IMR-90 (cell line): ENCODE measurements around the gene CPLX4. TPM values are rescaled to one million over a fixed set of nuclear protein-coding genes. Genes with fewer than 3 reads are reported as not detected.
"Not testable (repeated sequence)": the region's sequence is repeated elsewhere in the genome, so short reads cannot be mapped to it uniquely, and the experiment has no call there.

Experiments
- ATAC-seq: fragments of 200-7000 bp; cut with Tn5 transposase; 2 replicates; pipeline ENCODE4 v1.9.1; 2020; ENCODE audit warnings: low read depth, mild to moderate bottlenecking, moderate library complexity
- BruUV-seq: library from RNA; stranded (reverse); fragments of 400-500 nt; replicated peaks from 2 replicates; lab custom pipeline; 2021; lab: Mats Ljungman, UMichigan
- CTCF ChIA-PET: fragments of 300-600 bp; formaldehyde crosslinking; extraction: SDS; loops from one replicate; lab custom pipeline; 2021; ENCODE audit warnings: antibody characterized with exemption; lab: Yijun Ruan, JAX
- POLR2A ChIA-PET: fragments of 300-600 bp; sonication (Branson Sonifier 250); formaldehyde crosslinking; loops from one replicate; lab custom pipeline; 2022; ENCODE audit warnings: antibody characterized with exemption; ENCODE audit not compliant: unreplicated experiment; lab: Charles Lee
- DNase-seq: peaks from one replicate; pipeline ENCODE4 v3.0.0; 2013
- H2AFZ ChIP-seq: replicated peaks from 2 replicates; pipeline ENCODE3; 2013; ENCODE audit warnings: low read length, mild to moderate bottlenecking; ENCODE audit not compliant: poor library complexity
- H2AK5ac ChIP-seq: 2 replicates; pipeline ENCODE4 v1.6.1; 2013; ENCODE audit warnings: low read depth, low read length, inconsistent platforms
- H2AK9ac ChIP-seq: replicated peaks from 2 replicates; pipeline ENCODE3; 2013; ENCODE audit warnings: mild to moderate bottlenecking, low read depth, low read length, moderate library complexity; ENCODE audit not compliant: poor library complexity
- H2BK120ac ChIP-seq: 2 replicates; pipeline ENCODE4 v1.6.1; 2013; ENCODE audit warnings: low read depth, low read length, inconsistent platforms
- H2BK15ac ChIP-seq: 3 replicates; pipeline ENCODE4 v1.6.1; 2013; ENCODE audit warnings: low read depth, low read length, inconsistent platforms
- H2BK20ac ChIP-seq: 2 replicates; pipeline ENCODE4 v1.6.1; 2013; ENCODE audit warnings: low read depth, mild to moderate bottlenecking, inconsistent platforms, low read length, moderate library complexity
- H2BK5ac ChIP-seq: 2 replicates; pipeline ENCODE4 v1.6.1; 2013; ENCODE audit warnings: mild to moderate bottlenecking, low read depth, low read length, inconsistent platforms; ENCODE audit not compliant: poor library complexity, severe bottlenecking
- H3K14ac ChIP-seq: replicated peaks from 2 replicates; pipeline ENCODE4 v1.6.1; 2013; ENCODE audit warnings: low read depth, low read length, inconsistent platforms
- H3K18ac ChIP-seq: 2 replicates; pipeline ENCODE4 v1.6.1; 2013; ENCODE audit warnings: low read depth, low read length, control low read depth
- H3K23ac ChIP-seq: 2 replicates; pipeline ENCODE4 v1.6.1; 2013; ENCODE audit warnings: low read depth, low read length, inconsistent platforms
- H3K27ac ChIP-seq: 2 replicates; pipeline ENCODE4 v1.5.1; 2013; ENCODE audit warnings: mild to moderate bottlenecking, control low read depth, low read length; ENCODE audit not compliant: insufficient read depth
- H3K27me3 ChIP-seq: 2 replicates; pipeline ENCODE4 v1.6.1; 2013; ENCODE audit warnings: low read length; ENCODE audit not compliant: control insufficient read depth, insufficient read depth
- H3K36me3 ChIP-seq: 2 replicates; pipeline ENCODE4 v1.6.1; 2013; ENCODE audit warnings: low read length, mixed read lengths; ENCODE audit not compliant: control insufficient read depth, insufficient read depth
- H3K4ac ChIP-seq: 2 replicates; pipeline ENCODE4 v1.6.1; 2013; ENCODE audit warnings: low read depth, low read length, inconsistent platforms
- H3K4me1 ChIP-seq: 2 replicates; pipeline ENCODE4 v1.6.1; 2013; ENCODE audit warnings: low read length, mixed read lengths; ENCODE audit not compliant: control insufficient read depth, insufficient read depth
- H3K4me2 ChIP-seq: 2 replicates; pipeline ENCODE4 v1.6.1; 2013; ENCODE audit warnings: low read depth, mild to moderate bottlenecking, control low read depth, low read length, moderate library complexity
- H3K4me3 ChIP-seq: 2 replicates; pipeline ENCODE4 v1.5.1; 2013; ENCODE audit warnings: low read depth, mild to moderate bottlenecking, control low read depth, low read length, moderate library complexity; ENCODE audit not compliant: insufficient read depth
- H3K56ac ChIP-seq: 2 replicates; pipeline ENCODE4 v1.6.1; 2013; ENCODE audit warnings: low read length, inconsistent platforms; ENCODE audit not compliant: insufficient read depth; ENCODE audit errors: extremely low read depth
- H3K79me1 ChIP-seq, 2 experiments: 2 replicates each; pipeline ENCODE4 v1.6.1; 2013; ENCODE audit warnings: low read length in 2 of 2, inconsistent platforms in 1 of 2, low read depth in 1 of 2
- H3K9ac ChIP-seq: 2 replicates; pipeline ENCODE4 v1.6.1; 2013; ENCODE audit warnings: low read depth, low read length, control low read depth
- H3K9me1 ChIP-seq: 2 replicates; pipeline ENCODE4 v1.6.1; 2013; ENCODE audit warnings: low read length, inconsistent platforms; ENCODE audit not compliant: insufficient read depth
- H3K9me3 ChIP-seq: 2 replicates; pipeline ENCODE4 v1.6.1; 2013; ENCODE audit warnings: low read length; ENCODE audit not compliant: control insufficient read depth, insufficient read depth
- H4K20me1 ChIP-seq: 2 replicates; pipeline ENCODE4 v1.6.1; 2013; ENCODE audit warnings: low read length, inconsistent platforms; ENCODE audit not compliant: insufficient read depth
- H4K5ac ChIP-seq: 2 replicates; pipeline ENCODE4 v1.6.1; 2013; ENCODE audit warnings: mild to moderate bottlenecking, low read depth, low read length, control low read depth
- H4K8ac ChIP-seq, 2 experiments: 2 replicates each; pipeline ENCODE4 v1.6.1; 2013; ENCODE audit warnings: low read depth in 2 of 2, low read length in 2 of 2, control low read depth in 1 of 2, inconsistent platforms in 1 of 2
- H4K91ac ChIP-seq: 2 replicates; pipeline ENCODE4 v1.6.1; 2013; ENCODE audit warnings: low read depth, low read length, inconsistent platforms; ENCODE audit not compliant: insufficient read depth
- WGBS, 2 experiments: methylation state at CpG; one replicate each; pipeline versions ENCODE4 v1.1.5 to v1.1.7; 2013; ENCODE audit warnings: missing lambda C conversion rate in 2 of 2; ENCODE audit not compliant: insufficient read length in 1 of 2; ENCODE audit errors: extremely low coverage in 2 of 2; 5-methylcytosine and 5-hydroxymethylcytosine counted together
- dilution Hi-C: fragments of 300-500 bp; cut with HindIII; formaldehyde crosslinking; loops from one replicate; pipeline ENCODE4 v1.14.3; 2018; ENCODE audit warnings: low sequenced_read_pairs; ENCODE audit not compliant: unreplicated experiment
- in situ Hi-C: fragments of 300-500 bp; cut with MboI; formaldehyde crosslinking; loops from 3 replicates; pipeline ENCODE4 v1.14.3; 2019; ENCODE audit warnings: low sequenced_read_pairs, inconsistent platforms, mixed read lengths
- intact Hi-C: fragments of 100-400 bp; cut with micrococcal nuclease; formaldehyde crosslinking; loops from 2 replicates; pipeline ENCODE4 v1.10.0; 2022
- polyA plus RNA-seq, 3 experiments: library from polyadenylated mRNA; depleted of rRNA; stranded (reverse); fragments of >200 nt; gene quantifications; 2 replicates each; pipeline ENCODE4 v1.2.3, GENCODE V29; 2012; ENCODE audit warnings: low replicate concordance in 1 of 3
- total RNA-seq: library from RNA; depleted of rRNA; stranded (reverse); fragments of >200 nt; gene quantifications from 2 replicates; pipeline ENCODE4 v1.2.3, GENCODE V29; 2012

The CPLX4 gene
- total and polyA plus RNA-seq, 2 of the 4 experiments (the other 2 are of a cell fraction): not detected

- CTCF ChIA-PET, H2AK5ac ChIP-seq, H2AFZ ChIP-seq, H3K36me3 ChIP-seq, H2BK5ac ChIP-seq, H2BK120ac ChIP-seq, H4K91ac ChIP-seq, H3K4me1 ChIP-seq, H4K5ac ChIP-seq, H4K20me1 ChIP-seq, intact Hi-C loops, H3K18ac ChIP-seq, H3K79me1 ChIP-seq, H3K14ac ChIP-seq, H2BK20ac ChIP-seq, dilution Hi-C loops, H3K4me3 ChIP-seq, BruUV-seq, H3K27ac ChIP-seq, H3K4ac ChIP-seq, ATAC-seq, in situ Hi-C loops, H2BK15ac ChIP-seq, H3K9me1 ChIP-seq, H3K4me2 ChIP-seq, H3K56ac ChIP-seq, DNase-seq, POLR2A ChIA-PET, H2AK9ac ChIP-seq, H3K23ac ChIP-seq, H3K9ac ChIP-seq, H4K8ac ChIP-seq: not testable (repeated sequence)
- WGBS, 2 experiments: no CpG with 5 or more reads among the region's 3 CpGs
- Histone ChIP-seq H3K27me3 (peaks cover 40% of the 10 kb centered on the region), H3K9me3 (peaks cover 12% of the 10 kb centered on the region; the same call in 1 of the 2 replicates)
Measured at GRCh38 chr18:59261842-59262241, 56.6 kb downstream of the CPLX4 start.

- H2AFZ ChIP-seq, intact Hi-C loops, H4K20me1 ChIP-seq, H3K9ac ChIP-seq, H2BK5ac ChIP-seq, H3K36me3 ChIP-seq, H3K4me2 ChIP-seq, DNase-seq, H4K91ac ChIP-seq, H3K4me3 ChIP-seq, H2BK20ac ChIP-seq, ATAC-seq, H3K18ac ChIP-seq, in situ Hi-C loops, H3K9me3 ChIP-seq, H3K27ac ChIP-seq, H4K5ac ChIP-seq, dilution Hi-C loops, BruUV-seq, H3K56ac ChIP-seq, H4K8ac ChIP-seq, H3K4me1 ChIP-seq, POLR2A ChIA-PET, H2BK120ac ChIP-seq, H2AK9ac ChIP-seq, H3K27me3 ChIP-seq, H3K79me1 ChIP-seq, H3K14ac ChIP-seq, H2AK5ac ChIP-seq, H2BK15ac ChIP-seq, H3K4ac ChIP-seq, H3K9me1 ChIP-seq, CTCF ChIA-PET, H3K23ac ChIP-seq: not testable (repeated sequence)
- no CpG with 5 or more reads among the region's 30 CpGs for WGBS, 2 experiments
Measured at GRCh38 chr18:59255491-59255890, 63.0 kb downstream of the CPLX4 start.
